IMR-90 (cell line): ENCODE measurements around the gene OR11G2. TPM values are rescaled to one million over a fixed set of nuclear protein-coding genes. Genes with fewer than 3 reads are reported as not detected.

ENCODE experiments used
- ATAC-seq: fragments of 200-7000 bp; cut with Tn5 transposase; 2 replicates; pipeline ENCODE4 v1.9.1; 2020; ENCODE audit warnings: low read depth, mild to moderate bottlenecking, moderate library complexity
- BruUV-seq: library from RNA; stranded (reverse); fragments of 400-500 nt; replicated peaks from 2 replicates; lab custom pipeline; 2021; lab: Mats Ljungman, UMichigan
- CTCF ChIA-PET: fragments of 300-600 bp; formaldehyde crosslinking; extraction: SDS; loops from one replicate; lab custom pipeline; 2021; ENCODE audit warnings: antibody characterized with exemption; lab: Yijun Ruan, JAX
- POLR2A ChIA-PET: fragments of 300-600 bp; sonication (Branson Sonifier 250); formaldehyde crosslinking; loops from one replicate; lab custom pipeline; 2022; ENCODE audit warnings: antibody characterized with exemption; ENCODE audit not compliant: unreplicated experiment; lab: Charles Lee
- DNase-seq: peaks from one replicate; pipeline ENCODE4 v3.0.0; 2013
- H2AFZ ChIP-seq: replicated peaks from 2 replicates; pipeline ENCODE3; 2013; ENCODE audit warnings: low read length, mild to moderate bottlenecking; ENCODE audit not compliant: poor library complexity
- H2AK5ac ChIP-seq: 2 replicates; pipeline ENCODE4 v1.6.1; 2013; ENCODE audit warnings: low read depth, low read length, inconsistent platforms
- H2AK9ac ChIP-seq: replicated peaks from 2 replicates; pipeline ENCODE3; 2013; ENCODE audit warnings: mild to moderate bottlenecking, low read depth, low read length, moderate library complexity; ENCODE audit not compliant: poor library complexity
- H2BK120ac ChIP-seq: 2 replicates; pipeline ENCODE4 v1.6.1; 2013; ENCODE audit warnings: low read depth, low read length, inconsistent platforms
- H2BK15ac ChIP-seq: 3 replicates; pipeline ENCODE4 v1.6.1; 2013; ENCODE audit warnings: low read depth, low read length, inconsistent platforms
- H2BK20ac ChIP-seq: 2 replicates; pipeline ENCODE4 v1.6.1; 2013; ENCODE audit warnings: low read depth, mild to moderate bottlenecking, inconsistent platforms, low read length, moderate library complexity
- H2BK5ac ChIP-seq: 2 replicates; pipeline ENCODE4 v1.6.1; 2013; ENCODE audit warnings: mild to moderate bottlenecking, low read depth, low read length, inconsistent platforms; ENCODE audit not compliant: poor library complexity, severe bottlenecking
- H3K14ac ChIP-seq: replicated peaks from 2 replicates; pipeline ENCODE4 v1.6.1; 2013; ENCODE audit warnings: low read depth, low read length, inconsistent platforms
- H3K18ac ChIP-seq: 2 replicates; pipeline ENCODE4 v1.6.1; 2013; ENCODE audit warnings: low read depth, low read length, control low read depth
- H3K23ac ChIP-seq: 2 replicates; pipeline ENCODE4 v1.6.1; 2013; ENCODE audit warnings: low read depth, low read length, inconsistent platforms
- H3K27ac ChIP-seq: 2 replicates; pipeline ENCODE4 v1.5.1; 2013; ENCODE audit warnings: mild to moderate bottlenecking, control low read depth, low read length; ENCODE audit not compliant: insufficient read depth
- H3K27me3 ChIP-seq: 2 replicates; pipeline ENCODE4 v1.6.1; 2013; ENCODE audit warnings: low read length; ENCODE audit not compliant: control insufficient read depth, insufficient read depth
- H3K36me3 ChIP-seq: 2 replicates; pipeline ENCODE4 v1.6.1; 2013; ENCODE audit warnings: low read length, mixed read lengths; ENCODE audit not compliant: control insufficient read depth, insufficient read depth
- H3K4ac ChIP-seq: 2 replicates; pipeline ENCODE4 v1.6.1; 2013; ENCODE audit warnings: low read depth, low read length, inconsistent platforms
- H3K4me1 ChIP-seq: 2 replicates; pipeline ENCODE4 v1.6.1; 2013; ENCODE audit warnings: low read length, mixed read lengths; ENCODE audit not compliant: control insufficient read depth, insufficient read depth
- H3K4me2 ChIP-seq: 2 replicates; pipeline ENCODE4 v1.6.1; 2013; ENCODE audit warnings: low read depth, mild to moderate bottlenecking, control low read depth, low read length, moderate library complexity
- H3K4me3 ChIP-seq: 2 replicates; pipeline ENCODE4 v1.5.1; 2013; ENCODE audit warnings: low read depth, mild to moderate bottlenecking, control low read depth, low read length, moderate library complexity; ENCODE audit not compliant: insufficient read depth
- H3K56ac ChIP-seq: 2 replicates; pipeline ENCODE4 v1.6.1; 2013; ENCODE audit warnings: low read length, inconsistent platforms; ENCODE audit not compliant: insufficient read depth; ENCODE audit errors: extremely low read depth
- H3K79me1 ChIP-seq, 2 experiments: 2 replicates each; pipeline ENCODE4 v1.6.1; 2013; ENCODE audit warnings: low read length in 2 of 2, inconsistent platforms in 1 of 2, low read depth in 1 of 2
- H3K9ac ChIP-seq: 2 replicates; pipeline ENCODE4 v1.6.1; 2013; ENCODE audit warnings: low read depth, low read length, control low read depth
- H3K9me1 ChIP-seq: 2 replicates; pipeline ENCODE4 v1.6.1; 2013; ENCODE audit warnings: low read length, inconsistent platforms; ENCODE audit not compliant: insufficient read depth
- H3K9me3 ChIP-seq: 2 replicates; pipeline ENCODE4 v1.6.1; 2013; ENCODE audit warnings: low read length; ENCODE audit not compliant: control insufficient read depth, insufficient read depth
- H4K20me1 ChIP-seq: 2 replicates; pipeline ENCODE4 v1.6.1; 2013; ENCODE audit warnings: low read length, inconsistent platforms; ENCODE audit not compliant: insufficient read depth
- H4K5ac ChIP-seq: 2 replicates; pipeline ENCODE4 v1.6.1; 2013; ENCODE audit warnings: mild to moderate bottlenecking, low read depth, low read length, control low read depth
- H4K8ac ChIP-seq, 2 experiments: 2 replicates each; pipeline ENCODE4 v1.6.1; 2013; ENCODE audit warnings: low read depth in 2 of 2, low read length in 2 of 2, control low read depth in 1 of 2, inconsistent platforms in 1 of 2
- H4K91ac ChIP-seq: 2 replicates; pipeline ENCODE4 v1.6.1; 2013; ENCODE audit warnings: low read depth, low read length, inconsistent platforms; ENCODE audit not compliant: insufficient read depth
- BHLHE40 ChIP-seq: fragments of 150-350 bp; IDR thresholded peaks from 2 replicates; pipeline ENCODE4 v1.6.1; 2016; ENCODE audit warnings: mild to moderate bottlenecking, low read depth, low read length
- CTCF ChIP-seq: conservative IDR thresholded peaks from 2 replicates; pipeline ENCODE4 v1.5.1; 2012; ENCODE audit warnings: mild to moderate bottlenecking, low read depth, low read length, improper control_type of control experiment
- ELK1 ChIP-seq: fragments of 150-350 bp; IDR thresholded peaks from 2 replicates; pipeline ENCODE4 v1.6.1; 2016; ENCODE audit warnings: low read depth, mild to moderate bottlenecking, low read length, moderate library complexity, borderline replicate concordance
- FOS ChIP-seq: fragments of 150-350 bp; IDR thresholded peaks from 2 replicates; pipeline ENCODE4 v1.6.1; 2016; ENCODE audit warnings: low read depth, low read length
- MAFK ChIP-seq: IDR thresholded peaks from 2 replicates; pipeline ENCODE4 v1.6.1; 2012; ENCODE audit warnings: low read depth, low read length, improper control_type of control experiment
- MAZ ChIP-seq: IDR thresholded peaks from 2 replicates; pipeline ENCODE4 v1.6.1; 2012; ENCODE audit warnings: low read depth, mild to moderate bottlenecking, low read length, improper control_type of control experiment, moderate library complexity, borderline replicate concordance
- MXI1 ChIP-seq: IDR thresholded peaks from 2 replicates; pipeline ENCODE4 v1.6.1; 2012; ENCODE audit warnings: low read depth, mild to moderate bottlenecking, low read length, moderate library complexity, borderline replicate concordance
- NFE2L2 ChIP-seq: fragments of 150-350 bp; IDR thresholded peaks from 2 replicates; pipeline ENCODE4 v1.6.1; 2016; ENCODE audit warnings: low read depth, mild to moderate bottlenecking, low read length
- RAD21 ChIP-seq: IDR thresholded peaks from 2 replicates; pipeline ENCODE4 v1.6.1; 2012; ENCODE audit warnings: low read length, improper control_type of control experiment
- RCOR1 ChIP-seq: IDR thresholded peaks from 2 replicates; pipeline ENCODE4 v1.6.1; 2012; ENCODE audit warnings: mild to moderate bottlenecking, low read length, improper control_type of control experiment; ENCODE audit not compliant: insufficient replicate concordance
- RFX5 ChIP-seq: IDR thresholded peaks from 2 replicates; pipeline ENCODE4 v1.8.0; 2012; ENCODE audit warnings: low read depth, mild to moderate bottlenecking, low read length, moderate library complexity
- SMC3 ChIP-seq: fragments of 150-350 bp; IDR thresholded peaks from 2 replicates; pipeline ENCODE4 v1.6.1; 2016; ENCODE audit warnings: low read depth, mild to moderate bottlenecking, antibody characterized with exemption, low read length, moderate library complexity
- USF2 ChIP-seq: fragments of 150-350 bp; IDR thresholded peaks from 2 replicates; pipeline ENCODE4 v1.6.1; 2017; ENCODE audit warnings: mild to moderate bottlenecking, antibody characterized with exemption, low read length, low read depth
- WGBS, 2 experiments: methylation state at CpG; one replicate each; pipeline versions ENCODE4 v1.1.5 to v1.1.7; 2013; ENCODE audit warnings: missing lambda C conversion rate in 2 of 2; ENCODE audit not compliant: insufficient read length in 1 of 2; ENCODE audit errors: extremely low coverage in 2 of 2; 5-methylcytosine and 5-hydroxymethylcytosine counted together
- dilution Hi-C: fragments of 300-500 bp; cut with HindIII; formaldehyde crosslinking; loops from one replicate; pipeline ENCODE4 v1.14.3; 2018; ENCODE audit warnings: low sequenced_read_pairs; ENCODE audit not compliant: unreplicated experiment
- in situ Hi-C: fragments of 300-500 bp; cut with MboI; formaldehyde crosslinking; loops from 3 replicates; pipeline ENCODE4 v1.14.3; 2019; ENCODE audit warnings: low sequenced_read_pairs, inconsistent platforms, mixed read lengths
- intact Hi-C: fragments of 100-400 bp; cut with micrococcal nuclease; formaldehyde crosslinking; loops from 2 replicates; pipeline ENCODE4 v1.10.0; 2022
- polyA plus RNA-seq, 3 experiments: library from polyadenylated mRNA; depleted of rRNA; stranded (reverse); fragments of >200 nt; gene quantifications; 2 replicates each; pipeline ENCODE4 v1.2.3, GENCODE V29; 2012; ENCODE audit warnings: low replicate concordance in 1 of 3
- total RNA-seq: library from RNA; depleted of rRNA; stranded (reverse); fragments of >200 nt; gene quantifications from 2 replicates; pipeline ENCODE4 v1.2.3, GENCODE V29; 2012

Gene OR11G2
- total and polyA plus RNA-seq, 2 of the 4 experiments (the other 2 are of a cell fraction), result not detected

GRCh38 chr14:20223410-20223809, 32.7 kb downstream of the OR11G2 start, which contains the start of gene OR11H6:
TSS of gene OR11H6 (plus strand) at chr14:20223710. CDS start at chr14:20223710, 0 bp downstream.
- no peak within 1 kb of the TSS for H2BK15ac ChIP-seq
- no peaks in the 10 kb centered on the region for H3K9me3 ChIP-seq
- no peak within 1 kb of the TSS for H3K23ac ChIP-seq
- in situ Hi-C loops (no loop called here), intact Hi-C loops (no loop called here), dilution Hi-C loops (no loop called here)
- no peak within 1 kb of the TSS for H2BK120ac ChIP-seq
- no TSS peak for BruUV-seq
- no peak within 1 kb of the TSS for H2AK5ac ChIP-seq
- H2BK5ac ChIP-seq, result no peak within 1 kb of the TSS
- H3K56ac ChIP-seq, result no peak within 1 kb of the TSS
- no peak within 1 kb of the TSS for H2AK9ac ChIP-seq
- H3K9ac ChIP-seq, result no peak within 1 kb of the TSS
- no peak within 1 kb of the TSS for H4K91ac ChIP-seq
- H2BK20ac ChIP-seq, result no peak within 1 kb of the TSS
- no peaks in the 10 kb centered on the region for H3K79me1 ChIP-seq
- DNase-seq (no peak), ATAC-seq (no peak)
- TF ChIP-seq NFE2L2 (no peak), RCOR1 (no peak), MAZ (no peak), BHLHE40 (no peak), SMC3 (no peak), MAFK (no peak), ELK1 (no peak), MXI1 (no peak), USF2 (no peak), RFX5 (no peak), RAD21 (no peak), FOS (no peak), CTCF (no peak)
- no CpG with 5 or more reads among the region's 2 CpGs for WGBS, 2 experiments
- no peak within 1 kb of the TSS for H3K4me2 ChIP-seq
- no peak within 1 kb of the TSS for H3K4me3 ChIP-seq
- H3K27ac ChIP-seq, result no peak within 1 kb of the TSS
- H3K18ac ChIP-seq, result no peak within 1 kb of the TSS
- H4K20me1 ChIP-seq, result no peaks in the 10 kb centered on the region
- H3K27me3 ChIP-seq, result no peaks in the 10 kb centered on the region
- H3K14ac ChIP-seq, result no peak within 1 kb of the TSS
- ChIA-PET CTCF (no interaction called here), POLR2A (no interaction called here)
- no peak within 1 kb of the TSS for H2AFZ ChIP-seq
- no peaks in the 10 kb centered on the region for H3K4me1 ChIP-seq
- H3K36me3 ChIP-seq, result no peaks in the 10 kb centered on the region
- H3K9me1 ChIP-seq, result no peaks in the 10 kb centered on the region
- no peak within 1 kb of the TSS for H3K4ac ChIP-seq
- no peak within 1 kb of the TSS for H4K8ac ChIP-seq
- H4K5ac ChIP-seq, result no peak within 1 kb of the TSS
